H1 (cell line): ENCODE results near the gene SFT2D1. TPM values are rescaled to one million over a fixed set of nuclear protein-coding genes. Genes with fewer than 3 reads are reported as not detected.

Experiments used
- CTCF ChIA-PET: fragments of 300-600 bp; sonication (Branson Sonifier 250); formaldehyde crosslinking; loops from one replicate; lab custom pipeline; 2021; ENCODE audit not compliant: partially characterized antibody; lab: Charles Lee
- POLR2A ChIA-PET: fragments of 300-600 bp; sonication (Branson Sonifier 250); formaldehyde crosslinking; loops from one replicate; lab custom pipeline; 2021; ENCODE audit warnings: inconsistent platforms; ENCODE audit not compliant: partially characterized antibody; lab: Charles Lee
- DNase-seq, 2 experiments: peaks; one replicate each; pipeline versions ENCODE4 v3.0.0 to v3.0.0-alpha.2; 2010 to 2022; ENCODE audit warnings: low spot score in 2 of 2, low read depth in 1 of 2, mixed read lengths in 1 of 2
- FAIRE-seq: peaks from 2 replicates; lab custom pipeline; 2011; peaks lifted over from hg19 to GRCh38; lab: Jason Lieb, UNC
- H2AFZ ChIP-seq: 2 replicates; pipeline ENCODE4 v1.8.1; 2012; ENCODE audit warnings: low read length, inconsistent platforms
- H2AK5ac ChIP-seq: 2 replicates; pipeline ENCODE4 v1.6.1; 2013; ENCODE audit warnings: low read depth, low read length
- H2BK120ac ChIP-seq: replicated peaks from 2 replicates; pipeline ENCODE3; 2013; ENCODE audit warnings: low read depth, low read length, inconsistent platforms
- H2BK12ac ChIP-seq: 2 replicates; pipeline ENCODE4 v1.6.1; 2013; ENCODE audit warnings: low read depth, low read length
- H2BK15ac ChIP-seq: 2 replicates; pipeline ENCODE4 v1.6.1; 2013; ENCODE audit warnings: low read length
- H2BK20ac ChIP-seq: 2 replicates; pipeline ENCODE4 v1.6.1; 2013; ENCODE audit warnings: low read length
- H2BK5ac ChIP-seq: 2 replicates; pipeline ENCODE4 v1.6.1; 2013; ENCODE audit warnings: low read depth, low read length
- H3K14ac ChIP-seq: 2 replicates; pipeline ENCODE4 v1.6.1; 2013; ENCODE audit warnings: inconsistent platforms; ENCODE audit not compliant: insufficient read length
- H3K18ac ChIP-seq: 2 replicates; pipeline ENCODE4 v1.6.1; 2013; ENCODE audit warnings: low read length; ENCODE audit errors: extremely low read depth
- H3K23ac ChIP-seq: 2 replicates; pipeline ENCODE4 v1.6.1; 2013; ENCODE audit warnings: inconsistent platforms; ENCODE audit not compliant: insufficient read length
- H3K23me2 ChIP-seq: 2 replicates; pipeline ENCODE4 v1.6.1; 2013; ENCODE audit warnings: low read depth, low read length
- H3K27ac ChIP-seq: 2 replicates; pipeline ENCODE4 v1.6.1; 2011; ENCODE audit warnings: low read depth, low read length, inconsistent platforms
- H3K27me3 ChIP-seq, 4 experiments: replicated peaks in 1 of 4; 1 replicate in 1 of 4; 2 replicates in 3 of 4; pipeline versions ENCODE4 v1.6.1 to v1.8.1; 2011 to 2013; ENCODE audit warnings: low read length in 3 of 4, mild to moderate bottlenecking in 3 of 4, inconsistent platforms in 2 of 4, mixed read lengths in 2 of 4, moderate library complexity in 1 of 4; ENCODE audit not compliant: control insufficient read depth in 3 of 4, insufficient read depth in 3 of 4; ENCODE audit errors: extremely low read depth in 1 of 4
- H3K36me3 ChIP-seq, 4 experiments: 2 replicates each; pipeline versions ENCODE4 v1.6.1 to v1.8.1; 2011 to 2013; ENCODE audit warnings: mild to moderate bottlenecking in 4 of 4, low read length in 3 of 4, moderate library complexity in 2 of 4, control low read depth in 1 of 4, inconsistent platforms in 1 of 4; ENCODE audit not compliant: insufficient read depth in 4 of 4, control insufficient read depth in 2 of 4
- H3K4ac ChIP-seq: replicated peaks from 2 replicates; pipeline ENCODE3; 2013; ENCODE audit warnings: low read length, low read depth, mixed read lengths, inconsistent platforms; ENCODE audit not compliant: insufficient read length
- H3K4me1 ChIP-seq, 4 experiments: replicated peaks in 1 of 4; 1 replicate in 1 of 4; 2 replicates in 3 of 4; pipeline versions ENCODE4 v1.6.1 to v1.8.1; 2011 to 2013; ENCODE audit warnings: low read length in 3 of 4, inconsistent platforms in 2 of 4, mixed read lengths in 1 of 4; ENCODE audit not compliant: insufficient read depth in 4 of 4, control insufficient read depth in 3 of 4
- H3K4me2 ChIP-seq, 2 experiments: 2 replicates each; pipeline versions ENCODE4 v1.6.1 to v1.8.1; 2011 to 2013; ENCODE audit warnings: low read depth in 2 of 2, low read length in 2 of 2, control low read depth in 1 of 2, inconsistent platforms in 1 of 2, mild to moderate bottlenecking in 1 of 2; ENCODE audit not compliant: insufficient read depth in 1 of 2
- H3K4me3 ChIP-seq, 4 experiments: fragments of 200-600, 300-600 bp in 1 of 4; sonication (generic), shearing (Covaris generic), sonication (Bioruptor Twin) in 1 of 4; 2 replicates each; pipeline versions ENCODE4 v1.5.1 to v1.8.1; 2011 to 2016; ENCODE audit warnings: low read length in 4 of 4, low read depth in 3 of 4, control low read depth in 2 of 4, inconsistent platforms in 2 of 4, mild to moderate bottlenecking in 2 of 4, mixed read lengths in 1 of 4, moderate library complexity in 1 of 4; ENCODE audit not compliant: insufficient read depth in 2 of 4; ENCODE audit errors: extremely low read depth in 1 of 4
- H3K56ac ChIP-seq: replicated peaks from 2 replicates; pipeline ENCODE3; 2013; ENCODE audit warnings: low read depth, mild to moderate bottlenecking, mixed read lengths, low read length, inconsistent platforms; ENCODE audit not compliant: insufficient read length
- H3K79me1 ChIP-seq: 2 replicates; pipeline ENCODE4 v1.6.1; 2013; ENCODE audit warnings: low read depth, low read length, control low read depth
- H3K79me2 ChIP-seq, 2 experiments: 2 replicates each; pipeline versions ENCODE4 v1.6.1 to v1.8.1; 2012 to 2013; ENCODE audit warnings: low read length in 2 of 2, mild to moderate bottlenecking in 2 of 2, inconsistent platforms in 1 of 2; ENCODE audit not compliant: insufficient read depth in 2 of 2, control insufficient read depth in 1 of 2
- H3K9ac ChIP-seq, 4 experiments: replicated peaks in 1 of 4; 1 replicate in 1 of 4; 2 replicates in 3 of 4; pipeline versions ENCODE4 v1.6.1 to v1.8.1; 2011 to 2013; ENCODE audit warnings: low read depth in 3 of 4, low read length in 3 of 4, control low read depth in 2 of 4, mild to moderate bottlenecking in 2 of 4, moderate library complexity in 2 of 4, inconsistent platforms in 1 of 4; ENCODE audit errors: extremely low read depth in 1 of 4
- H3K9me3 ChIP-seq, 2 experiments: 2 replicates each; pipeline versions ENCODE4 v1.6.1 to v1.8.1; 2012 to 2013; ENCODE audit warnings: mild to moderate bottlenecking in 2 of 2, moderate library complexity in 2 of 2, control low read depth in 1 of 2, inconsistent platforms in 1 of 2, low read depth in 1 of 2, low read length in 1 of 2, mixed read lengths in 1 of 2; ENCODE audit not compliant: insufficient read depth in 2 of 2
- H4K20me1 ChIP-seq, 2 experiments: replicated peaks in 1 of 2; 2 replicates each; pipeline versions ENCODE3 to v1.8.1; 2011 to 2013; ENCODE audit warnings: inconsistent platforms in 2 of 2, low read length in 2 of 2, mild to moderate bottlenecking in 1 of 2; ENCODE audit not compliant: insufficient read depth in 2 of 2, control insufficient read depth in 1 of 2
- H4K5ac ChIP-seq: 2 replicates; pipeline ENCODE4 v1.6.1; 2013; ENCODE audit warnings: low read length, low read depth, mixed read lengths, inconsistent platforms; ENCODE audit not compliant: insufficient read length
- H4K8ac ChIP-seq: 2 replicates; pipeline ENCODE4 v1.8.0; 2013; ENCODE audit warnings: mild to moderate bottlenecking, moderate library complexity, low read length, inconsistent platforms; ENCODE audit not compliant: insufficient read depth; ENCODE audit errors: extremely low read depth
- H4K91ac ChIP-seq: replicated peaks from 2 replicates; pipeline ENCODE3; 2013; ENCODE audit warnings: low read length, mixed read lengths, inconsistent platforms; ENCODE audit not compliant: insufficient read length
- BCL11A ChIP-seq, 2 experiments: IDR thresholded peaks; one replicate each; pipeline ENCODE4 v1.6.1; 2011; ENCODE audit warnings: low read depth in 2 of 2, low read length in 2 of 2, mild to moderate bottlenecking in 2 of 2
- E2F6 ChIP-seq: IDR thresholded peaks from 2 replicates; pipeline ENCODE4 v1.6.1; 2012; ENCODE audit warnings: inconsistent platforms
- RNF2 ChIP-seq: fragments of 200-900, 300-1000 bp; sonication (generic); IDR thresholded peaks from 2 replicates; pipeline ENCODE4 v1.7.1; 2016; ENCODE audit warnings: borderline replicate concordance, low read depth, mild to moderate bottlenecking, antibody characterized with exemption, low read length; ENCODE audit not compliant: poor library complexity, severe bottlenecking; ENCODE audit errors: missing control alignments
- SAP30 ChIP-seq: fragments of 300-600 bp; sonication (generic); IDR thresholded peaks from 2 replicates; pipeline ENCODE4 v1.7.1; 2012; ENCODE audit warnings: low read length, moderate library complexity, mild to moderate bottlenecking, inconsistent platforms; ENCODE audit not compliant: insufficient read depth, insufficient replicate concordance
- SIX5 ChIP-seq: IDR thresholded peaks from 2 replicates; pipeline ENCODE4 v1.6.1; 2011; ENCODE audit warnings: mild to moderate bottlenecking, low read depth, low read length
- TBP ChIP-seq: IDR thresholded peaks from 2 replicates; pipeline ENCODE4 v1.6.1; 2011; ENCODE audit warnings: low read depth, low read length, improper control_type of control experiment
- TEAD4 ChIP-seq: IDR thresholded peaks from 2 replicates; pipeline ENCODE4 v1.6.1; 2012; ENCODE audit warnings: low read depth, low read length, inconsistent platforms, mixed read lengths
- ZNF274 ChIP-seq: IDR thresholded peaks from 2 replicates; pipeline ENCODE4 v1.7.0; 2012; ENCODE audit warnings: low read length, borderline replicate concordance; ENCODE audit errors: extremely low read depth
- WGBS, 2 experiments: shearing (Covaris generic) in 1 of 2; methylation state at CpG; one replicate each; pipeline versions ENCODE4 v1.1.6 to v1.1.7; 2013 to 2015; ENCODE audit warnings: low lambda C conversion rate in 2 of 2, mixed read lengths in 2 of 2, inconsistent platforms in 1 of 2, low coverage in 1 of 2, missing lambda C conversion rate in 1 of 2; ENCODE audit not compliant: insufficient replicate concordance in 2 of 2, insufficient coverage in 1 of 2, insufficient read length in 1 of 2; ENCODE audit errors: extremely low coverage in 1 of 2, missing lambda C conversion rate in 1 of 2; 5-methylcytosine and 5-hydroxymethylcytosine counted together
- polyA plus RNA-seq, 7 experiments: library from polyadenylated mRNA; depleted of rRNA in 3 of 7; stranded (reverse) in 5 of 7; unstranded in 2 of 7; fragments of >200 nt in 5 of 7; fragments of 200-250 nt in 2 of 7; gene quantifications; 1 replicate in 5 of 7; 2 replicates in 1 of 7; 4 replicates in 1 of 7; pipeline versions ENCODE4 v1.2.1 to v1.2.3, GENCODE V29; 2011 to 2013; ENCODE audit warnings: missing spikeins in 2 of 7, mixed read lengths in 2 of 7
- total RNA-seq: library from RNA; stranded (reverse); fragmentation: NEBNext Ultra II Directional; extraction: Animal tissue kit (Norgen Biotek cat#: 25700); gene quantifications from 2 replicates; pipeline ENCODE4 v1.2.1, GENCODE V29; 2021
- TF ChIP-seq, protein P1 (sequence below): IDR thresholded peaks from 2 replicates; pipeline ENCODE4 v1.6.1; 2011; ENCODE audit warnings: low read length, improper control_type of control experiment

Gene SFT2D1
- total and polyA plus RNA-seq, 2 of the 8 experiments (the other 6 are each of a cell fraction or from before 2014, with no cell fraction given) = 52.3 to 76.1 TPM

- Histone ChIP-seq H2BK15ac (no peak overlapping the region), H3K4me2 (no peak overlapping the region), H4K20me1 (no peaks in the 10 kb centered on the region), H3K18ac (no peak overlapping the region), H3K14ac (no peak overlapping the region), H2BK20ac (no peak overlapping the region), H3K23me2 (no peaks in the 10 kb centered on the region), H2BK12ac (no peak overlapping the region), H3K27me3 (no peaks in the 10 kb centered on the region; a peak in 1 of 7 replicates), H3K36me3 (no peaks in the 10 kb centered on the region), H3K9ac (no peak overlapping the region), H2AFZ (no peak overlapping the region), H3K4me3 (no peak overlapping the region), H2BK120ac (no peak overlapping the region), H3K79me2 (no peaks in the 10 kb centered on the region), H3K4me1 (no peaks in the 10 kb centered on the region; a peak in 1 of 7 replicates), H3K79me1 (no peaks in the 10 kb centered on the region), H2BK5ac (no peak overlapping the region), H3K23ac (no peak overlapping the region), H4K91ac (no peak overlapping the region), H4K8ac (no peak overlapping the region), H3K27ac (no peak overlapping the region), H3K4ac (no peak overlapping the region), H4K5ac (no peak overlapping the region), H3K56ac (no peak overlapping the region), H3K9me3 (no peaks in the 10 kb centered on the region), H2AK5ac (no peak overlapping the region)
- FAIRE-seq (no peak), DNase-seq (no peak)
- POLR2A ChIA-PET = interaction anchor here (1.5 to 1.7 kb wide), 2 partner anchors 52 to 55 kb away, joined by 3 to 4 read pairs; no protein-coding TSS in a partner anchor
- 91% methylated on average over 3 of the region's 3 CpGs; no CpG with 5 or more reads in 1 of the 2 experiments for WGBS, 2 experiments
- TF ChIP-seq SIX5 (no peak), RNF2 (no peak), E2F6 (no peak), TEAD4 (no peak), BCL11A (IDR thresholded peaks at IDR 0.05; ENCODE audit: low read depth in 2 of 2, low read length in 2 of 2) (no peak), SAP30 (no peak), TBP (no peak), ZNF274 (no peak)
- TF ChIP-seq, protein P1, sequence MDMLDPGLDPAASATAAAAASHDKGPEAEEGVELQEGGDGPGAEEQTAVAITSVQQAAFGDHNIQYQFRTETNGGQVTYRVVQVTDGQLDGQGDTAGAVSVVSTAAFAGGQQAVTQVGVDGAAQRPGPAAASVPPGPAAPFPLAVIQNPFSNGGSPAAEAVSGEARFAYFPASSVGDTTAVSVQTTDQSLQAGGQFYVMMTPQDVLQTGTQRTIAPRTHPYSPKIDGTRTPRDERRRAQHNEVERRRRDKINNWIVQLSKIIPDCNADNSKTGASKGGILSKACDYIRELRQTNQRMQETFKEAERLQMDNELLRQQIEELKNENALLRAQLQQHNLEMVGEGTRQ = no peak
- CTCF ChIA-PET = interaction anchor here (1.1 to 2.5 kb wide), 6 partner anchors 10 to 499 kb away, joined by 3 to 13 read pairs (median 4); partner anchors contain the start of gene PRR18
These were observed 46.8 kb upstream of the SFT2D1 start for GRCh38 chr6:166389119-166389518.
